HG02885 (cell line): ENCODE measurements around the gene LRRK1.

Source experiments
- ATAC-seq: cut with Tn5 transposase; IDR thresholded peaks from one replicate; pipeline ENCODE4 v1.9.1; 2021; ENCODE audit warnings: mild to moderate bottlenecking; ENCODE audit not compliant: unreplicated experiment, poor library complexity

The LRRK1 gene

GRCh38 chr15:101018016-101018415 is 98.9 kb downstream of the LRRK1 start:
- ATAC-seq = no peak

GRCh38 chr15:101018450-101018849 is 99.3 kb downstream of the LRRK1 start:
- ATAC-seq = no peak

- no peak for ATAC-seq
Measured at GRCh38 chr15:101019366-101019896, 100.3 kb downstream of the LRRK1 start.

GRCh38 chr15:101020451-101020850 is 101.3 kb downstream of the LRRK1 start:
- no peak for ATAC-seq

GRCh38 chr15:101020945-101021344 is 101.8 kb downstream of the LRRK1 start:
- ATAC-seq = no peak

GRCh38 chr15:101022306-101022705 is 103.1 kb downstream of the LRRK1 start:
- no peak for ATAC-seq

GRCh38 chr15:101022876-101023275 is 103.7 kb downstream of the LRRK1 start:
- ATAC-seq = no peak

GRCh38 chr15:101023501-101024072 is 104.4 kb downstream of the LRRK1 start:
- ATAC-seq = no peak

GRCh38 chr15:101024073-101024695 is 105.0 kb downstream of the LRRK1 start:
- no peak for ATAC-seq

- ATAC-seq = no peak
Measured at GRCh38 chr15:101024706-101025500, 105.7 kb downstream of the LRRK1 start.

GRCh38 chr15:101025501-101025885 is 106.3 kb downstream of the LRRK1 start:
- no peak for ATAC-seq

GRCh38 chr15:101025896-101026631 is 106.9 kb downstream of the LRRK1 start:
- no peak for ATAC-seq

- ATAC-seq = no peak
Measured at GRCh38 chr15:101026656-101027272, 107.6 kb downstream of the LRRK1 start.

- ATAC-seq = no peak
Measured at GRCh38 chr15:101027273-101027901, 108.2 kb downstream of the LRRK1 start.

- ATAC-seq = no peak
Measured at GRCh38 chr15:101027920-101028319, 108.8 kb downstream of the LRRK1 start.

GRCh38 chr15:101028321-101028720 is 109.2 kb downstream of the LRRK1 start:
- no peak for ATAC-seq

GRCh38 chr15:101028772-101029438 is 109.7 kb downstream of the LRRK1 start:
- ATAC-seq = no peak

GRCh38 chr15:101029971-101030661 is 111.0 kb downstream of the LRRK1 start:
- ATAC-seq = no peak

- no peak for ATAC-seq
Measured at GRCh38 chr15:101031213-101031612, 112.1 kb downstream of the LRRK1 start.
